Erythroblast (primary cell): ENCODE results near the gene HDHD5.

Source experiments
- GATA1 ChIP-seq: IDR thresholded peaks from 2 replicates; pipeline ENCODE4 v1.6.1; 2011; ENCODE audit warnings: low read depth, mild to moderate bottlenecking, control low read depth, low read length, moderate library complexity
- POLR2A ChIP-seq: IDR thresholded peaks from 2 replicates; pipeline ENCODE4 v1.6.1; 2011; ENCODE audit warnings: mild to moderate bottlenecking, low read length

GRCh38 chr22:17120281-17120680 is 38.8 kb downstream of the HDHD5 start:
- TF ChIP-seq POLR2A (no peak), GATA1 (no peak)
